NCI-H1930 (cell line): Measurements from ENCODE around the gene LY86.

Experiments
- DNase-seq, 2 experiments: peaks; one replicate each; lab custom pipeline; 2025; lab: John Stamatoyannopoulos, UW

The LY86 gene

GRCh38 chr6:6623553-6623952 is 35.0 kb downstream of the LY86 start:
- DNase-seq, result no peak

- DNase-seq, result no peak
Observed at GRCh38 chr6:6624269-6624990, 35.9 kb downstream of the LY86 start.

GRCh38 chr6:6626187-6626586 is 37.7 kb downstream of the LY86 start:
- no peak for DNase-seq

GRCh38 chr6:6629402-6629801 is 40.9 kb downstream of the LY86 start:
- DNase-seq, result no peak

GRCh38 chr6:6631053-6631452 is 42.5 kb downstream of the LY86 start:
- DNase-seq, result no peak

- no peak for DNase-seq
Observed at GRCh38 chr6:6631534-6632276, 43.2 kb downstream of the LY86 start.

- DNase-seq, result no peak
Observed at GRCh38 chr6:6633898-6634734, 45.6 kb downstream of the LY86 start.

GRCh38 chr6:6634735-6635075 is 46.2 kb downstream of the LY86 start:
- no peak for DNase-seq

- DNase-seq, result no peak
Observed at GRCh38 chr6:6635291-6635690, 46.8 kb downstream of the LY86 start.

GRCh38 chr6:6635869-6636268 is 47.3 kb downstream of the LY86 start:
- no peak for DNase-seq

- no peak for DNase-seq
Observed at GRCh38 chr6:6639572-6639971, 51.1 kb downstream of the LY86 start.

- DNase-seq, result no peak
Observed at GRCh38 chr6:6640926-6641325, 52.4 kb downstream of the LY86 start.

- DNase-seq, result no peak
Observed at GRCh38 chr6:6643398-6643797, 54.9 kb downstream of the LY86 start.

GRCh38 chr6:6645261-6645917 is 56.9 kb downstream of the LY86 start:
- no peak for DNase-seq

- no peak for DNase-seq
Observed at GRCh38 chr6:6646384-6646783, 57.9 kb downstream of the LY86 start.

GRCh38 chr6:6646859-6647258 is 58.3 kb downstream of the LY86 start:
- DNase-seq, result no peak

GRCh38 chr6:6648692-6649343 is 60.3 kb downstream of the LY86 start:
- no peak for DNase-seq

- no peak for DNase-seq
Observed at GRCh38 chr6:6649824-6650349, 61.4 kb downstream of the LY86 start.

- DNase-seq, result no peak
Observed at GRCh38 chr6:6650839-6651238, 62.3 kb downstream of the LY86 start.

GRCh38 chr6:6651335-6651734 is 62.8 kb downstream of the LY86 start:
- DNase-seq, result no peak

GRCh38 chr6:6652932-6653331 is 64.4 kb downstream of the LY86 start:
- no peak for DNase-seq
